ENCODE measurements around the gene ISOC1.

- TF ChIP-seq GATA2 (IDR thresholded peaks at IDR 0.05; ENCODE audit: low read depth, low read length) (no peak), GATA3 (IDR thresholded peaks at IDR 0.05; ENCODE audit: low read depth, low read length) (no peak)
These were observed 16.8 kb downstream of the ISOC1 start for GRCh38 chr5:129111351-129111750.

Data from SH-SY5Y (cell line).